ENCODE data around the gene SESN3. TPM values are rescaled to one million over a fixed set of nuclear protein-coding genes. Genes with fewer than 3 reads are reported as not detected.

The SESN3 gene
- total RNA-seq, 1 donor from 2014 or later = 84.8 TPM

GRCh38 chr11:95157824-95158223, 73.2 kb downstream of the SESN3 start:
- no peaks in the 10 kb centered on the region for H3K27me3 Mint-ChIP-seq (ENCODE audit: unreplicated experiment)
- no peaks in the 10 kb centered on the region for H3K36me3 Mint-ChIP-seq (ENCODE audit: unreplicated experiment)
- no peak for TF ChIP-seq CTCF (IDR thresholded peaks at IDR 0.05)
- no peaks in the 10 kb centered on the region for H3K4me1 Mint-ChIP-seq (ENCODE audit: unreplicated experiment)
- no peak overlapping the region for H3K4me3 Mint-ChIP-seq (ENCODE audit: unreplicated experiment)
- H3K27ac Mint-ChIP-seq (ENCODE audit: unreplicated experiment) = no peak overlapping the region
- H3K9me3 Mint-ChIP-seq (ENCODE audit: unreplicated experiment) = no peaks in the 10 kb centered on the region
- no peak for DNase-seq (ENCODE audit: extremely low spot score, unreplicated experiment)

- DNase-seq (ENCODE audit: extremely low spot score, unreplicated experiment) = no peak
These were observed 74.0 kb downstream of the SESN3 start for GRCh38 chr11:95156916-95157541.

GRCh38 chr11:95156133-95156721, 74.8 kb downstream of the SESN3 start:
- Mint-ChIP-seq H3K9me3 (ENCODE audit: unreplicated experiment) (no peaks in the 10 kb centered on the region), H3K27me3 (ENCODE audit: unreplicated experiment) (no peaks in the 10 kb centered on the region), H3K4me1 (ENCODE audit: unreplicated experiment) (peaks cover 9% of the 10 kb centered on the region), H3K4me3 (ENCODE audit: unreplicated experiment) (no peak overlapping the region), H3K36me3 (ENCODE audit: unreplicated experiment) (no peaks in the 10 kb centered on the region), H3K27ac (ENCODE audit: unreplicated experiment) (no peak overlapping the region)
- no peak for TF ChIP-seq CTCF (IDR thresholded peaks at IDR 0.05)
- no peak for DNase-seq (ENCODE audit: extremely low spot score, unreplicated experiment)

More at GRCh38 chr11:95156916-95157541, 74.0 kb downstream of the SESN3 start:
- no peaks in the 10 kb centered on the region for H3K27me3 Mint-ChIP-seq (ENCODE audit: unreplicated experiment)
- H3K4me3 Mint-ChIP-seq (ENCODE audit: unreplicated experiment) = no peak overlapping the region
- TF ChIP-seq CTCF (IDR thresholded peaks at IDR 0.05) = no peak
- H3K36me3 Mint-ChIP-seq (ENCODE audit: unreplicated experiment) = no peaks in the 10 kb centered on the region
- H3K27ac Mint-ChIP-seq (ENCODE audit: unreplicated experiment) = peak overlapping the region; percentile 55
- H3K9me3 Mint-ChIP-seq (ENCODE audit: unreplicated experiment) = no peaks in the 10 kb centered on the region
- peaks cover under 1% of the 10 kb centered on the region for H3K4me1 Mint-ChIP-seq (ENCODE audit: unreplicated experiment)

GRCh38 chr11:95155385-95155784, 75.6 kb downstream of the SESN3 start:
- no peaks in the 10 kb centered on the region for H3K27me3 Mint-ChIP-seq (ENCODE audit: unreplicated experiment)
- H3K36me3 Mint-ChIP-seq (ENCODE audit: unreplicated experiment) = no peaks in the 10 kb centered on the region
- no peak for DNase-seq (ENCODE audit: extremely low spot score, unreplicated experiment)
- no peak for TF ChIP-seq CTCF (IDR thresholded peaks at IDR 0.05)
- no peak overlapping the region for H3K4me3 Mint-ChIP-seq (ENCODE audit: unreplicated experiment)
- no peaks in the 10 kb centered on the region for H3K9me3 Mint-ChIP-seq (ENCODE audit: unreplicated experiment)
- peaks cover 14% of the 10 kb centered on the region for H3K4me1 Mint-ChIP-seq (ENCODE audit: unreplicated experiment)
- H3K27ac Mint-ChIP-seq (ENCODE audit: unreplicated experiment) = no peak overlapping the region

- Mint-ChIP-seq H3K4me1 (ENCODE audit: unreplicated experiment) (peaks cover 22% of the 10 kb centered on the region), H3K9me3 (ENCODE audit: unreplicated experiment) (no peaks in the 10 kb centered on the region)
These were observed 76.5 kb downstream of the SESN3 start for GRCh38 chr11:95154514-95154913.

More at GRCh38 chr11:95154514-95154913, 76.5 kb downstream of the SESN3 start:
- DNase-seq (ENCODE audit: extremely low spot score, unreplicated experiment) = no peak
- peak; percentile 75 for TF ChIP-seq CTCF (IDR thresholded peaks at IDR 0.05)
- Mint-ChIP-seq H3K36me3 (ENCODE audit: unreplicated experiment) (no peaks in the 10 kb centered on the region), H3K27me3 (ENCODE audit: unreplicated experiment) (no peaks in the 10 kb centered on the region), H3K4me3 (ENCODE audit: unreplicated experiment) (no peak overlapping the region), H3K27ac (ENCODE audit: unreplicated experiment) (no peak overlapping the region)

Data from osteocyte (in vitro differentiated cells).